GM21619 (cell line): ENCODE data around the gene FASTKD3.

Experiments
- ATAC-seq: cut with Tn5 transposase; IDR thresholded peaks from one replicate; pipeline ENCODE4 v1.9.1; 2021; ENCODE audit not compliant: unreplicated experiment

The FASTKD3 gene

DNA sequence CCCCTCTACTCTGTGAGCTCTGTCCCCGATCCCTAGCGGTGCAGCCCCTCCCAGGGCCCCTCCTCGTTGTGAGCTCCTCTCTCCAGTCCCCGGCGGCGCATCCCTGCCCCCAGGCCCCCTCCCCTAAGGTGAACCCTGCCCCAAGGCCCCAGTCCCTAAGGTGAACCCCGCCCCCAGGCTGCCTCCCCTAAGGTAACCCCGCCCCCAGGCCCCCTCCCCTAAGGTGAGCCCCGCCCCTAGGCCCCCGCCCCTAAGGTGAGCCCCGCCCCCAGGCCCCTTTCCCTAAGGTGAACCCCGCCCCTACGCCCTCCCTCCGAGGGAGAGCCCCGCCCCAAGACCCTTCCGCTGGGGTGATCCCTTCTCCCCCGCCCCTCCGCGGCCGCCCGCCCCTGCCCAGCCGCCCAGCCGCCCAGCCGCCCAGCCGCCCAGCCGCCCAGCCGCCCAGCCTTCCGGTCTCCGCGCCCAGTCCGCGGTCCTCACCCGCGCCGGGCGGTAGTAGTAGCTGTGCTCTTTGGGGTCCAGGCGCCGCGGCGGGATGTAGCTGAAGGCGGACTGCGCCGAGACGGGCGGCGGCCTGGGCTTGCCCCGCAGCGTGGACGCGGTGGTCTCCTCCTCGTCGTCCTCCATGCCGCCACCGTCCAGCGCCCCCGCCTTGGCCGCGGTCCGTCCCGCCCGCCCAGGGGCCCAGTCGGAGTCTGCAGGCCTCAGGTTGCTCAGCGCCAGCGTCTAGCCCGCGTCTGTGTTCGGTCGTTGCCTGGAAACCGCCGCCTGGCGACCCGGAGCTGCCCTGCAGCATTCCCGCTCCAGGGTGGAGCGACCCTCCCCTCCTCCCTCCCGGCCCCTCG is 18.2 kb downstream of the FASTKD3 start, which contains the start of gene CFAP90:
Gene CFAP90, minus strand, starts transcription at position 739 of the 845 bp plus-strand sequence. Its CDS starts 112 bp downstream, at position 627.
- no peak for ATAC-seq

DNA sequence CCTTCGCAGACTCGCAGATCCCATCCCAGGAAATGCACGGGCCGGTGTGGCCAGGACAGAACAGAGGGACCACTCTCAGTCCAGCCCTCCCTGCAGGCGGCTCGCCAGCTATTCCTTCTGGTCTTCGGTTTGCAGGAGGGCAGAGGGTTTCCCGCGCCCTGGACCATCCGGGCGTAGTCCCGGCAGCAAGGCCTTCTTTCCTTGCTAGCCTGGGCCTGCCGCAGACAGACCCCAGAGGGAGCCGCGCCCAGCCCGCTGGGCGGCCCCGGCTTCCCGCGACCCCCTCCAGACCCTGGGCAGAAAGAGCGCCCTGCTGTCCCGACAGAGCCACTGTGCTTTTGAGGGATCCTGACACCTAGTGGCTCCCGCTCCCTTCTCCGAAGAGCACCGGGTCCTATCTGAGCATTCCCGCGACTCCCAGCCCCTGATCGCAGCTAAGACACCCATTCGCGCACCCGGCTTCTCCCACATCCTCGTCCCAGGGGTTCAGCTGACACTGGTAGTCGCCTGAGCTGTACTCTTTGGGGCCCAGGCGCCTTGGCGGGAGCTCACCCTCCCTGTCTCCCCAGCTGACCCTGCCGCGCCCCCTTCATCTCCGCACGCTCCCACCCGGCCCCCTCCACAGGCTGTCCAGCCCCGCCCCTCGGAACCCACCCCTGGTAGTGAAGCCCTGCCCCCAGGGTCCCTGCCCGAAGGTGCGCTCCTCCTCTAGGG is 19.0 kb downstream of the FASTKD3 start:
- ATAC-seq = no peak

- ATAC-seq = no peak
These were observed 20.5 kb downstream of the FASTKD3 start for GRCh38 chr5:7848296-7848695.

- no peak for ATAC-seq
These were observed 22.5 kb downstream of the FASTKD3 start for GRCh38 chr5:7846327-7846726.

DNA sequence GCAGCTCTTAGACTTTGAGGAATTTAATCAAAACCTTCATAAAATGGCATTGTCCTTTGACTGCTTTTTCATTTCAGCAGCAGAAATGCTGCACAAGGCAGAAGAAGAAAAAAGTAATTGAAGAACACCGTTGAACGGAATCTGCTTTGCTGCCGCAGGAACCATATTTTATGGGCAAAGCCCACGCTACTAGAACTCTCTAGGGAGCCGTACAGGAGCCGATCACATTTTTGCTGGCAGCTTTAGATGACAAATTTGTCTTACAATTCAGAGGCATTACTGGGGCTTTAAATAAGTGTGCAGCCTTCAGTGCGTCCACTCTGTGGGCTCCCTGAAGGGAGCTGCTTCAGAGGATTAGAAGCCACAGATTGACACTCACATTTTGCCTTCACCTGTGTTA is 23.3 kb downstream of the FASTKD3 start:
- no peak for ATAC-seq

DNA sequence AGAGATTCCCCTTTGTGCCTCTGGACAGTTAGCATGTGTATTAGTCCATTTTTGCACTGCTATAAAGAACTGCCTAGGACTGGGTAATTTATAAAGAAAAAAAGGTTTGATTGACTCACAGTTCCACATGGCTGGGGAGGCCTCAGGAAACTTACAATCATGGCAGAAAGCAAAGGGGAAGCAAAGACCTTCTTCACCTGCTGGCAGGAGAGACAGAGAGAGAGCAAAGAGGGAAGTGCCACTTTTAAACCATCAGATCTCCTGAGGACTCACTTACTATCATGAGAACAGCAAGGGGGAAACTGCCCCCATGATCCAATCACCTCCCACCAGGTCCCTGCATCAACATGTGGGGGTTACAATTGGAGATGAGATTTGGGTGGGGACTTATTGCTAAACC is 23.9 kb downstream of the FASTKD3 start:
- no peak for ATAC-seq

DNA sequence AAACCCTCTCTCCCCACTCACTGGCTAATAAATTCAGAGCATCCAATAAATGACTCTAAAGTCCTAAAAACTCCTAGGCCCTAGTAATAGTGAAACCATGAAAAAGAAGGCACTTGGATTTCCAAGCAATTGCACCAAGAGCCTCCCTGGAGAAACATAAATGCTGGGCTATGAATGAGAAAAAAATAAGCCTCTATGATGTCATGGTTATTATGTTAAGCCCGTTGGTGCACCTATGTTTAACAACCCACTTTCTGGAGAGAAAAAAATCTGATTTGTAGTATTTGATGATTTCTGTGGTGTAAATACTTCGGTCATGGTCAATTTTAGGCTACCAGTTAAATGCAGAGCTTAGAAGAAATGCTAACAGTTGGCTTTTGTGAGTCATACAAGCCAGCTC is 26.3 kb downstream of the FASTKD3 start:
- ATAC-seq = no peak

GRCh38 chr5:7837403-7837802 is 31.4 kb downstream of the FASTKD3 start:
- ATAC-seq = no peak

DNA sequence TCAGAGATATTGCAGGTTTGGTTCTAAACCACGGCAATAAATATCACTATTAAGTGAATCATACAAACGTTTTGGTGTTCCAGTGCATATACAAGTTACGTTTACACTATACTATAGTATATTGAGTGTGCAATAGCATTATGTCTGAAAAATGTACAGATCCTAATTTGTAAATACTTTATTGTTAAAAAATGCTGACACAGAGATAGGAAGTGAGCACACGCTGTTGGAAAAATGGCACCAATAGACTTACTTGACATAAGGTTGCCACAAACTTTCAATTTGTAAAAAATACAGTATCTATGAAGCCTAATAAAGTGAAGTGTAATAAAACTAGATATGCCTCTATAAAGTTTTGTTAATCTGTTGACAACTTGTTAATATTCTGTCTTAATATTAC is 33.8 kb downstream of the FASTKD3 start:
- ATAC-seq = no peak

DNA sequence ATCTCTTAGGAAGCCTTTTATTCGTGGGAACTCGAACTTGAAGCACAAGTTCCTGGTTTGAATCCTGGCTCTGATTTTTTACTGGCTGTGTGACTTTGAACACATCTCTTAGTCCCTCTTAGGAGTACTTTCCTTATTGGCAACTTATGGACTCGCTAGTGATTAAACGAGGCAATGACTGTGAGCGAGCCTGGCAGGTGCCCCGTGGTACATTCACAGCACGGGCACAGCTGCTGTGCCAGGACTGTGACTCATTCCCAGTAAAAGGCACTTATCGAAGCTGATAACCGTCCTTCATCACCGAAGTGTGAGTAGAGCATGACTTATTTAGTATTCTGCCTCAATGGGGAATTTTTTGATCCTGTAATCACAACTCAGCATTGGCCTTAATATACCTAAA is 40.6 kb downstream of the FASTKD3 start:
- no peak for ATAC-seq

GRCh38 chr5:7827610-7828009 is 41.2 kb downstream of the FASTKD3 start:
- no peak for ATAC-seq

GRCh38 chr5:7825630-7826029 is 43.2 kb downstream of the FASTKD3 start:
- ATAC-seq = no peak

DNA sequence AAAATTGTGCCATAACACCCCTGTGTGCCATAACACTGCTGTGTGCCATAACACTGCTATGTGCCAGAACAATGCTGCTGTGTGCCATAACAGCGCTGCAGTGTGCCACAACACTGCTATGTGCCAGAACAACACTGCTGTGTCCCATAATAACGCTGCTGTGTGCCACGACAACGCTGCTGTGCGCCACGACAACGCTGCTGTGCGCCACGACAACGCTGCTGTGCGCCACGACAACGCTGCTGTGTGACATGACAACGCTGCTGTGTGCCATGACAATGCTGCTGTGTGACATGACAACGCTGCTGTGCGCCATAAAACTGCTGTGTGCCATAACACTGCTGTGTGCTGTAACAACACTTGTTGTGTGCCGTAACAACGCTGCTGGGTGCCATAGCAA is 43.8 kb downstream of the FASTKD3 start:
- no peak for ATAC-seq

DNA sequence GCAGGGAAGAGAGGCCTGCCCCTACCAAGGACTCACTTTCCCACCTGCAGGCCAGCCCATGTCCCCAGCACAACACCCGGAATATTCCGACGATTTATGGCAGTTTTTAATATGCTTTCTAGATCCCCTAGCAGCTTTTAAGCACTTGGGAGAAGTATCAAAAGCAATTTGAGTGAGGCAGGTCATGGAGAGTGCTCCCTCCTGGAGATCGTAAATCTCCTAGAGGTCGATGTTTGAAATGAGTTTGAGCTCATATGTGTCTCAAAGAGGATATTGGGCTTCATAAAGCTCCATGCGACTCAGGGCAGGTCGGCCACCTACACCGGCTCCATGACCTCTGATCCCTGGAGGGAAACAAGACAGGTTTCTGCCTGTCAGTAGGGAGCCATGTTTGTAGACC is 45.2 kb downstream of the FASTKD3 start:
- no peak for ATAC-seq

GRCh38 chr5:7822449-7822848 is 46.4 kb downstream of the FASTKD3 start:
- no peak for ATAC-seq

- ATAC-seq = no peak
These were observed 52.3 kb downstream of the FASTKD3 start for GRCh38 chr5:7816535-7816901.

GRCh38 chr5:7815892-7816534 is 52.8 kb downstream of the FASTKD3 start:
- ATAC-seq = peak; percentile 89

- ATAC-seq = no peak
These were observed 54.0 kb downstream of the FASTKD3 start for GRCh38 chr5:7814816-7815215.

GRCh38 chr5:7813576-7813975 is 55.3 kb downstream of the FASTKD3 start:
- no peak for ATAC-seq

DNA sequence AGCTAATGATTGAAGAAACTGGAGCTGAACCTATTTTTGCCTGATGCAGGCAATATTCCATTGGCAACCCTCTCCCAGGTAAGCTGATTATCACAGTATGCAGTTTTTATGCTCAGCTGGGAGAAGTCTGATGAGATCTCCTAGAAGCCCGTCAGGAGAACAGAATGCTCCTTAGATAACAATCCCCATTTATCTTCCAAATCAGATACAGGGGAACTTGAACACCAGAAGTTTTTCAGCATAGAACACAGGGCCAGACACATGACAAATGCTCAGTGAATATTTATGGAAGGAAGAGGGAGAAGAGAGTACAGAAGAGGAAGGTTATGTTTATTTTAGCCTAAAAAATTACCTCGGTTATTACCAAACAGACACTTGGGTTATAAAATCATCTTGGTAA is 55.8 kb downstream of the FASTKD3 start:
- ATAC-seq = no peak

DNA sequence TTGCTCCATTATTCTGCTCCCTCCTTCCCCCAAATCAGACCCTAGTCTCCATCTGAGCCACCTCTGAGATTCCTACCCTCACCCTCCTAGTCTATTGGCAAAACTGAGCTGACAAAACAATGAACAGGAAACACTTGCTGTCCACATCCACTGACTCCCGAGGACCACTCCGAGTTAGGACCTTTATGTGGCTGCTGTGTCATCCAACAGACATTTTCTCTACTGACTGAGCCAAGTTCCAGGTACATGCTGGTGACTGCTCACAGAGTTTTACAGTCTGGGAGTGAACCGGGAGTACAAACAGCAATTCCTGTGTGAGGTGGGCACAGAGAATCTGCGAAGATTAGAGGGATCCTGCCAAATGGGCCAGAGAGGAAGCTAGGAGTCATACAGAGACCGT is 57.1 kb downstream of the FASTKD3 start:
- ATAC-seq = no peak
